CD4-positive, alpha-beta T cell treated with Interleukin-4 for 1 hour (primary cell): Measurements from ENCODE around the gene MRGPRF.
"Not testable (repeated sequence)": the region's sequence is repeated elsewhere in the genome, so short reads cannot be mapped to it uniquely, and the experiment has no call there.

Source experiments
- DNase-seq, 2 donors: peaks; one replicate each; pipeline ENCODE4 v3.0.0-alpha.2; 2020 to 2022

The MRGPRF gene

GRCh38 chr11:68980776-68981065 is 32.3 kb downstream of the MRGPRF start, which contains the start of gene MRGPRD:
MRGPRD (minus strand) TSS chr11:68980986; CDS start chr11:68980986, 0 bp downstream.
- DNase-seq, result no peak

- DNase-seq, result no peak
Measured at GRCh38 chr11:68979931-68980775, 32.9 kb downstream of the MRGPRF start.

- DNase-seq, result no peak
Measured at GRCh38 chr11:68978931-68979594, 34.0 kb downstream of the MRGPRF start.

- no peak for DNase-seq
Measured at GRCh38 chr11:68978626-68978930, 34.5 kb downstream of the MRGPRF start.

GRCh38 chr11:68977781-68978625 is 35.0 kb downstream of the MRGPRF start:
- DNase-seq, result no peak

- no peak for DNase-seq
Measured at GRCh38 chr11:68976563-68976962, 36.5 kb downstream of the MRGPRF start.

GRCh38 chr11:68976095-68976494 is 37.0 kb downstream of the MRGPRF start:
- DNase-seq, result no peak

GRCh38 chr11:68974421-68975194 is 38.4 kb downstream of the MRGPRF start:
- DNase-seq, result peak in 1 of 2 donors; percentile 19

- DNase-seq, result not testable (repeated sequence)
Measured at GRCh38 chr11:68973706-68974105, 39.3 kb downstream of the MRGPRF start.

- no peak for DNase-seq
Measured at GRCh38 chr11:68973219-68973618, 39.8 kb downstream of the MRGPRF start.

GRCh38 chr11:68970921-68971636 is 42.0 kb downstream of the MRGPRF start:
- DNase-seq, result no peak

- no peak for DNase-seq
Measured at GRCh38 chr11:68969386-68969785, 43.7 kb downstream of the MRGPRF start.

GRCh38 chr11:68968306-68969250 is 44.5 kb downstream of the MRGPRF start:
- no peak for DNase-seq

GRCh38 chr11:68966894-68967780 is 45.9 kb downstream of the MRGPRF start:
- no peak for DNase-seq

GRCh38 chr11:68965901-68966853 is 46.9 kb downstream of the MRGPRF start:
- DNase-seq, result peak in 1 of 2 donors; percentile 30

- no peak for DNase-seq
Measured at GRCh38 chr11:68963779-68964178, 49.3 kb downstream of the MRGPRF start.

- DNase-seq, result peak; percentile 24 to 56
Measured at GRCh38 chr11:68962527-68963250, 50.4 kb downstream of the MRGPRF start.

GRCh38 chr11:68961245-68961644 is 51.8 kb downstream of the MRGPRF start:
- no peak for DNase-seq
